Astrocyte of the cerebellum (primary cell): Measurements from ENCODE around the gene CLN6.

Experiments
- DNase-seq: peaks from one replicate; pipeline ENCODE4 v3.0.0-alpha.2; 2011; ENCODE audit warnings: low read depth
- H3K4me3 ChIP-seq: 2 replicates; pipeline ENCODE4 v1.5.1; 2011; ENCODE audit warnings: mild to moderate bottlenecking, low read depth, low read length, moderate library complexity
- in situ Hi-C: cut with HindIII; loops from 2 replicates; pipeline ENCODE4 v1.10.0; 2017; ENCODE audit warnings: low sequenced_read_pairs
- TF ChIP-seq, protein P1 (sequence below): IDR thresholded peaks from 2 replicates; pipeline ENCODE4 v1.5.1; 2012; ENCODE audit warnings: low read length, low read depth, moderate library complexity, mild to moderate bottlenecking; ENCODE audit errors: missing control alignments

CLN6 gene

GRCh38 chr15:68195336-68196112 is 34.0 kb downstream of the CLN6 start:
- in situ Hi-C loops = no loop called here
- no peak for DNase-seq
- no peak overlapping the region for H3K4me3 ChIP-seq
- TF ChIP-seq, protein P1, sequence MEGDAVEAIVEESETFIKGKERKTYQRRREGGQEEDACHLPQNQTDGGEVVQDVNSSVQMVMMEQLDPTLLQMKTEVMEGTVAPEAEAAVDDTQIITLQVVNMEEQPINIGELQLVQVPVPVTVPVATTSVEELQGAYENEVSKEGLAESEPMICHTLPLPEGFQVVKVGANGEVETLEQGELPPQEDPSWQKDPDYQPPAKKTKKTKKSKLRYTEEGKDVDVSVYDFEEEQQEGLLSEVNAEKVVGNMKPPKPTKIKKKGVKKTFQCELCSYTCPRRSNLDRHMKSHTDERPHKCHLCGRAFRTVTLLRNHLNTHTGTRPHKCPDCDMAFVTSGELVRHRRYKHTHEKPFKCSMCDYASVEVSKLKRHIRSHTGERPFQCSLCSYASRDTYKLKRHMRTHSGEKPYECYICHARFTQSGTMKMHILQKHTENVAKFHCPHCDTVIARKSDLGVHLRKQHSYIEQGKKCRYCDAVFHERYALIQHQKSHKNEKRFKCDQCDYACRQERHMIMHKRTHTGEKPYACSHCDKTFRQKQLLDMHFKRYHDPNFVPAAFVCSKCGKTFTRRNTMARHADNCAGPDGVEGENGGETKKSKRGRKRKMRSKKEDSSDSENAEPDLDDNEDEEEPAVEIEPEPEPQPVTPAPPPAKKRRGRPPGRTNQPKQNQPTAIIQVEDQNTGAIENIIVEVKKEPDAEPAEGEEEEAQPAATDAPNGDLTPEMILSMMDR = no peak

DNA sequence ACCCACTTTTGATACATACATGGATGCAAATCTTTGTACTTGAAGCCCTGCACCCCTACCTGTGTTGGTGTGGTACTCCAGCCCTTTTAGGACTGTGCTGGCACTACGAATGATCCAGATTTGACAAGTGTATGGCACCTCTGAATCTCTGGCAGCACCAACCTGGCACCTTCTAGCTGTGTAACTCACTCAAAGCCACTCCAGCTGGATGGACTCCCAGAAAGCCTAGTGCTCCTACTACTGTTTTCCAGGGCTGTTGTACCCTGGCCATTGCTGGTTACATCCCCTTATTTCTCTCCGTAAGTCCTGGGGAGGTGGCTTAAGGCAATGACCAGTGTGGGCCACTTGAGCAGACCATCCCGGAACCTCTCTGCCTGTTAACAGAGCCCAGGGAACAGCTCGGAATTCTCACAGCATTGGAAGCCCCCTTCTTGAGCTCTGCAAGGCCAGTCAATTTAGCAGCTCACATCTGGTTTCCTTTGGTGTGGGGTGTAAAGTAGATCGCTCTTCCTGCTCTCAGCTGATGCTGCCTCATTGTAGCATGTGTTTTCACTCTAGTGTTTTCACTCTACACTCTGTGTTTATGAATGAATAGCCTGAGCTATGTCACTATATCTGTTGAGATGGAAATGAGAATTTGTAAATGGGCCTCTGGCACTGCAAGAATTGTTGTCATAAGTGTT is 36.6 kb downstream of the CLN6 start:
- H3K4me3 ChIP-seq = no peak overlapping the region
- no peak for DNase-seq
- in situ Hi-C loops = no loop called here
- TF ChIP-seq, protein P1 = no peak

DNA sequence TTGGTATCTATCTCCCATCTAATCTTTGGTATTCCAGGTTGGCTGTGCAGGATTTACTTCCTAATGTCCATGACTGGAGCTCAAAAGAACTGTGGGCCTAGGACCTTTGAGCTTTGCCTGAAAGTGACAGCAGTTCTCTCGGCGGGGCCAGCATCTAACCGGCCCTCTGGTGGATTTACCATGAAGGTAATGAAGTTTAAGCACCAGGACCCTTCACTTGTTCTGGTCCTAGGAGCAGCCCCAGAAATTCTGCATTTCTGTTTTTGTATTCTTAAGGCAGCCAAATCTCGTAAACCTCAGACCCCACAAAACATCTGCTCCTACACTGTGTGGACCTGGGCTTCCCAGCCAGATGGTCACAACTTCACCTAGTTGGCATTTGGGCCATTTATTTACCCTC is 37.4 kb downstream of the CLN6 start:
- in situ Hi-C loops = no loop called here
- no peak overlapping the region for H3K4me3 ChIP-seq
- DNase-seq = no peak
- TF ChIP-seq, protein P1 = no peak

DNA sequence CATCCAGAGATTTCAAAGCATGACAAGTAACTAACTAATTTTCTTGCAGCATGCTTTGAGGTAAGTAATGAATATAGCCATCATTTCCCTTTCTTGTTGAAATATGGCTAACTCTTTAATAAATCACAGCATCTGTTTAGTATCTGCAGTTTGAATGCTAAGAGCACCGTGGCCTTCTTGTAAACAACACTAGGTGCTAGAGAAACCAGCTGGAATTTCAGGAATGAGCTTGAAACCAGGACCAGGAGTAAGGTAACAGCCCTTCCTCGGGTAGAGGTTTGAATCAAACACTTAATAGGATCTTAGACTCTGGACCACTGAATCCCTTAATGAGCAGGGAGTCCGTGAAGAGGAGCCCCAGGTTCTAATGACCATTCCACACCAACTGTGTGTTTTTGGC is 38.0 kb downstream of the CLN6 start:
- DNase-seq = no peak
- in situ Hi-C loops = no loop called here
- TF ChIP-seq, protein P1 = no peak
- no peak overlapping the region for H3K4me3 ChIP-seq

DNA sequence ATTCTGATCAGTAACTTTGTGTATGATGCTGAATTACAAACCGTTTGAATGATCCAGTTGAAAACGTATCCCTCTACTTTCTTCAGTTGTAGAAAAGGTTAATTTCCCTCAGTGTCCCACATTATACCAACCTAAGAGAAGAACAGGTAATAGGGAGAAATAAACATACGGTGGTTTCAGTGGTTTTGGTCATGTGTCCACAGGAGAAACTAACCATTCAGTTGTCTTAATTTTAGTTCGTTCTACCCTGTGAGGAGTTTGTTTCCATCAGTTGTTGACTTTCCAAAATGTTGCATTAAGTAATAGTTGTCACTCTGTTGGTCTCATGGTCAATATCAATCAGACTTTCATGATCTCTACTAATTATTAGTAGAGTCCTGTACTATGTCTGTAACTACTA is 39.5 kb downstream of the CLN6 start:
- no peak for DNase-seq
- in situ Hi-C loops = no loop called here
- TF ChIP-seq, protein P1 = no peak
- H3K4me3 ChIP-seq = no peak overlapping the region

GRCh38 chr15:68188647-68189046 is 40.9 kb downstream of the CLN6 start:
- DNase-seq = no peak
- in situ Hi-C loops = no loop called here

More at GRCh38 chr15:68188647-68189046, 40.9 kb downstream of the CLN6 start:
- TF ChIP-seq, protein P1 = no peak
- no peak overlapping the region for H3K4me3 ChIP-seq
